CD8-positive, alpha-beta memory T cell (primary cell): ENCODE data around the gene CTSL. TPM values are rescaled to one million over a fixed set of nuclear protein-coding genes. Genes with fewer than 3 reads are reported as not detected.

Experiments
- CTCF ChIA-PET: fragments of 350-600 bp; sonication (Branson Sonifier 250); formaldehyde crosslinking; loops from one replicate; lab custom pipeline; 2021; ENCODE audit warnings: antibody characterized with exemption; lab: Charles Lee
- POLR2A ChIA-PET: fragments of 350-600 bp; sonication (Branson Sonifier 250); formaldehyde crosslinking; loops from one replicate; lab custom pipeline; 2021; ENCODE audit warnings: antibody characterized with exemption; lab: Charles Lee
- DNase-seq, 5 donors: peaks; one replicate each; pipeline versions ENCODE4 v3.0.0 to v3.0.0-alpha.2; 2020 to 2022; ENCODE audit warnings: mixed read lengths in 1 of 5
- H3K27ac ChIP-seq: one replicate; pipeline ENCODE4 v1.7.0; 2013; ENCODE audit warnings: low read depth, mild to moderate bottlenecking, low read length, moderate library complexity
- H3K27me3 ChIP-seq: 2 replicates; pipeline ENCODE4 v1.7.0; 2013; ENCODE audit warnings: low read length, mild to moderate bottlenecking; ENCODE audit not compliant: insufficient read depth, poor library complexity, severe bottlenecking
- H3K36me3 ChIP-seq: 2 replicates; pipeline ENCODE4 v1.7.0; 2013; ENCODE audit warnings: mild to moderate bottlenecking, low read length, moderate library complexity; ENCODE audit not compliant: insufficient read depth
- H3K4me1 ChIP-seq: 2 replicates; pipeline ENCODE4 v1.7.0; 2013; ENCODE audit warnings: mild to moderate bottlenecking, low read length, moderate library complexity; ENCODE audit not compliant: insufficient read depth
- H3K4me3 ChIP-seq: 2 replicates; pipeline ENCODE4 v1.7.0; 2013; ENCODE audit warnings: mild to moderate bottlenecking, low read length
- H3K9me3 ChIP-seq: 2 replicates; pipeline ENCODE4 v1.7.0; 2013; ENCODE audit warnings: mild to moderate bottlenecking, low read length
- H3K27ac Mint-ChIP-seq, 8 donors: one replicate each; pipeline ENCODE4 v1.8.0; 2020 to 2021; ENCODE audit warnings: mixed read lengths in 8 of 8, mild to moderate bottlenecking in 6 of 8, inconsistent platforms in 3 of 8, moderate library complexity in 3 of 8
- H3K27me3 Mint-ChIP-seq, 2 donors: one replicate each; pipeline ENCODE4 v1.8.0; 2020 to 2021; ENCODE audit warnings: mixed read lengths in 2 of 2, mild to moderate bottlenecking in 1 of 2, moderate library complexity in 1 of 2
- H3K36me3 Mint-ChIP-seq, 3 donors: one replicate each; pipeline ENCODE4 v1.8.0; 2020 to 2021; ENCODE audit warnings: mixed read lengths in 3 of 3, inconsistent platforms in 1 of 3, mild to moderate bottlenecking in 1 of 3
- H3K4me1 Mint-ChIP-seq, 3 donors: one replicate each; pipeline ENCODE4 v1.8.0; 2020 to 2021; ENCODE audit warnings: mixed read lengths in 3 of 3, inconsistent platforms in 1 of 3, mild to moderate bottlenecking in 1 of 3
- H3K4me3 Mint-ChIP-seq, 7 donors: one replicate each; pipeline ENCODE4 v1.8.0; 2020 to 2021; ENCODE audit warnings: mixed read lengths in 7 of 7, mild to moderate bottlenecking in 6 of 7, moderate library complexity in 4 of 7, inconsistent platforms in 2 of 7
- H3K9me3 Mint-ChIP-seq, 5 donors: one replicate each; pipeline ENCODE4 v1.8.0; 2020 to 2022; ENCODE audit warnings: mixed read lengths in 5 of 5, mild to moderate bottlenecking in 3 of 5, moderate library complexity in 2 of 5, inconsistent platforms in 1 of 5
- polyA plus RNA-seq: library from polyadenylated mRNA; unstranded; fragments of 300-500 nt; fragmentation: Illumina TruSeq; gene quantifications from one replicate; pipeline ENCODE4 v1.2.3, GENCODE V29; 2021
- total RNA-seq, 2 experiments: library from RNA; stranded (reverse); gene quantifications; one replicate each; pipeline ENCODE4 v1.2.3, GENCODE V29; 2021

CTSL gene
- total and polyA plus RNA-seq, 3 experiments from 2014 or later = 0.82 to 10.7 (median 8.8) TPM

GRCh38 chr9:87704342-87704741, 21.6 kb upstream of the CTSL start:
- POLR2A ChIA-PET = no interaction called here
- no peak overlapping the region for H3K27ac Mint-ChIP-seq
- H3K27me3 Mint-ChIP-seq = no peaks in the 10 kb centered on the region
- no peaks in the 10 kb centered on the region for H3K9me3 ChIP-seq
- CTCF ChIA-PET = no interaction called here
- no peak overlapping the region for H3K4me3 ChIP-seq
- no peak overlapping the region for H3K4me3 Mint-ChIP-seq
- no peaks in the 10 kb centered on the region for H3K36me3 ChIP-seq
- no peaks in the 10 kb centered on the region for H3K36me3 Mint-ChIP-seq
- no peaks in the 10 kb centered on the region for H3K27me3 ChIP-seq
- H3K9me3 Mint-ChIP-seq = no peaks in the 10 kb centered on the region
- DNase-seq = no peak
- no peak overlapping the region for H3K27ac ChIP-seq
- peaks cover 18% of the 10 kb centered on the region for H3K4me1 ChIP-seq
- peaks cover 8 to 15% (median 8%) of the 10 kb centered on the region in 3 donors for H3K4me1 Mint-ChIP-seq

- no peaks in the 10 kb centered on the region for H3K36me3 Mint-ChIP-seq
- H3K27me3 Mint-ChIP-seq = no peaks in the 10 kb centered on the region
- CTCF ChIA-PET = no interaction called here
- H3K4me1 Mint-ChIP-seq = peaks cover 11 to 22% (median 12%) of the 10 kb centered on the region in 3 donors
- H3K9me3 Mint-ChIP-seq = no peaks in the 10 kb centered on the region
- H3K4me3 ChIP-seq = no peak overlapping the region
- no peak overlapping the region for H3K27ac Mint-ChIP-seq
- POLR2A ChIA-PET = no interaction called here
- peaks cover 29% of the 10 kb centered on the region for H3K4me1 ChIP-seq
- H3K9me3 ChIP-seq = no peaks in the 10 kb centered on the region
- no peaks in the 10 kb centered on the region for H3K36me3 ChIP-seq
- H3K27me3 ChIP-seq = no peaks in the 10 kb centered on the region
- H3K4me3 Mint-ChIP-seq = no peak overlapping the region
- H3K27ac ChIP-seq = no peak overlapping the region
- no peak for DNase-seq
Measured at GRCh38 chr9:87706066-87706739, 19.7 kb upstream of the CTSL start.

GRCh38 chr9:87707805-87708506, 18.0 kb upstream of the CTSL start:
- Mint-ChIP-seq H3K4me3 (no peak overlapping the region), H3K27me3 (no peaks in the 10 kb centered on the region), H3K27ac (no peak overlapping the region), H3K9me3 (no peaks in the 10 kb centered on the region), H3K36me3 (no peaks in the 10 kb centered on the region), H3K4me1 (peaks cover 11 to 22% (median 12%) of the 10 kb centered on the region in 3 donors)
- H3K4me1 ChIP-seq = peaks cover 29% of the 10 kb centered on the region
- ChIA-PET CTCF (no interaction called here), POLR2A (no interaction called here)
- H3K9me3 ChIP-seq = no peaks in the 10 kb centered on the region
- DNase-seq = no peak
- no peaks in the 10 kb centered on the region for H3K27me3 ChIP-seq
- no peak overlapping the region for H3K4me3 ChIP-seq
- H3K27ac ChIP-seq = peak overlapping the region; percentile 16
- no peaks in the 10 kb centered on the region for H3K36me3 ChIP-seq

- H3K27me3 ChIP-seq = no peaks in the 10 kb centered on the region
- H3K36me3 ChIP-seq = no peaks in the 10 kb centered on the region
- POLR2A ChIA-PET = no interaction called here
- Mint-ChIP-seq H3K27me3 (no peaks in the 10 kb centered on the region), H3K4me3 (peak overlapping the region in 2 of 7 donors; percentile 47 to 52), H3K27ac (peak overlapping the region in 1 of 8 donors; percentile 15), H3K9me3 (no peaks in the 10 kb centered on the region), H3K4me1 (peaks cover 11 to 22% (median 12%) of the 10 kb centered on the region in 3 donors), H3K36me3 (no peaks in the 10 kb centered on the region)
- CTCF ChIA-PET = no interaction called here
- H3K9me3 ChIP-seq = no peaks in the 10 kb centered on the region
- peaks cover 29% of the 10 kb centered on the region for H3K4me1 ChIP-seq
- H3K27ac ChIP-seq = no peak overlapping the region
- DNase-seq = no peak
- peak overlapping the region; percentile 15 for H3K4me3 ChIP-seq
Measured at GRCh38 chr9:87708546-87708945, 17.4 kb upstream of the CTSL start.

GRCh38 chr9:87708986-87709728, 16.8 kb upstream of the CTSL start:
- POLR2A ChIA-PET = no interaction called here
- H3K9me3 ChIP-seq = no peaks in the 10 kb centered on the region
- H3K4me3 ChIP-seq = peak overlapping the region; percentile 15
- Mint-ChIP-seq H3K9me3 (no peaks in the 10 kb centered on the region), H3K4me1 (peaks cover 11 to 22% (median 12%) of the 10 kb centered on the region in 3 donors), H3K27me3 (no peaks in the 10 kb centered on the region), H3K36me3 (no peaks in the 10 kb centered on the region), H3K27ac (no peak overlapping the region), H3K4me3 (peak overlapping the region in 3 of 7 donors; percentile 47 to 52 (median 52))
- H3K27me3 ChIP-seq = no peaks in the 10 kb centered on the region
- CTCF ChIA-PET = no interaction called here
- H3K27ac ChIP-seq = no peak overlapping the region
- H3K36me3 ChIP-seq = no peaks in the 10 kb centered on the region
- no peak for DNase-seq
- peaks cover 29% of the 10 kb centered on the region for H3K4me1 ChIP-seq

GRCh38 chr9:87710443-87710842, 15.5 kb upstream of the CTSL start:
- no peak overlapping the region for H3K27ac Mint-ChIP-seq
- peaks cover 11 to 22% (median 12%) of the 10 kb centered on the region in 3 donors for H3K4me1 Mint-ChIP-seq
- H3K36me3 Mint-ChIP-seq = no peaks in the 10 kb centered on the region
- no peaks in the 10 kb centered on the region for H3K36me3 ChIP-seq
- no peak overlapping the region for H3K4me3 ChIP-seq
- no peaks in the 10 kb centered on the region for H3K9me3 ChIP-seq
- ChIA-PET POLR2A (no interaction called here), CTCF (no interaction called here)
- no peak for DNase-seq
- H3K27ac ChIP-seq = no peak overlapping the region
- H3K27me3 ChIP-seq = no peaks in the 10 kb centered on the region
- H3K27me3 Mint-ChIP-seq = peaks cover 0 to 1% of the 10 kb centered on the region in 2 donors
- no peaks in the 10 kb centered on the region for H3K9me3 Mint-ChIP-seq
- peaks cover 29% of the 10 kb centered on the region for H3K4me1 ChIP-seq
- H3K4me3 Mint-ChIP-seq = no peak overlapping the region

GRCh38 chr9:87711857-87712800, 13.8 kb upstream of the CTSL start:
- peaks cover 29% of the 10 kb centered on the region for H3K4me1 ChIP-seq
- Mint-ChIP-seq H3K27ac (no peak overlapping the region), H3K36me3 (no peaks in the 10 kb centered on the region), H3K4me3 (no peak overlapping the region), H3K9me3 (no peaks in the 10 kb centered on the region), H3K27me3 (peaks cover 0 to 1% of the 10 kb centered on the region in 2 donors), H3K4me1 (peaks cover 11 to 22% (median 12%) of the 10 kb centered on the region in 3 donors)
- H3K9me3 ChIP-seq = no peaks in the 10 kb centered on the region
- CTCF ChIA-PET = no interaction called here
- DNase-seq = no peak
- H3K27ac ChIP-seq = no peak overlapping the region
- no peak overlapping the region for H3K4me3 ChIP-seq
- POLR2A ChIA-PET = no interaction called here
- H3K36me3 ChIP-seq = no peaks in the 10 kb centered on the region
- H3K27me3 ChIP-seq = no peaks in the 10 kb centered on the region
